ENCODE results near the gene TNK1. TPM values are rescaled to one million over a fixed set of nuclear protein-coding genes. Genes with fewer than 3 reads are reported as not detected.

TNK1 gene
- total RNA-seq, 1 experiment from 2014 or later = 6.4 TPM

DNA sequence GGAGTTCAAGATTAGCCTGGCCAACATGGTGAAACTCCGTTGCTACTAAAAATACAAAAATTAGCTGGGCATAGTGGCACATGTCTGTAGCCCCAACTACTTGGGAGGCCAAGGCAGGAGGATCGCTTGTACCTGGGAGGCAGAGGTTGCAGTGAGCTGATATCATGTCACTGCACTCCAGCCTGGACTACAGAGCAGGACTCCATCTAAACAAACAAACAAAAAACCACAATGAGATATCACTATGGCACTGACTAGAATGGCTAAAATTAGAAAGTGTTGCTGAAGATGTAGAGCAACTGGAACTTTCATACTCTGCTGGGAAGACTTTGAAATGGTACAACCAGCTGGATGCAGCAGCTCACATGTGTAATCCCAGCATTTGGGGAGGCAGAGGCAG, 6.5 kb upstream of the TNK1 start:
- TF ChIP-seq, protein P1, sequence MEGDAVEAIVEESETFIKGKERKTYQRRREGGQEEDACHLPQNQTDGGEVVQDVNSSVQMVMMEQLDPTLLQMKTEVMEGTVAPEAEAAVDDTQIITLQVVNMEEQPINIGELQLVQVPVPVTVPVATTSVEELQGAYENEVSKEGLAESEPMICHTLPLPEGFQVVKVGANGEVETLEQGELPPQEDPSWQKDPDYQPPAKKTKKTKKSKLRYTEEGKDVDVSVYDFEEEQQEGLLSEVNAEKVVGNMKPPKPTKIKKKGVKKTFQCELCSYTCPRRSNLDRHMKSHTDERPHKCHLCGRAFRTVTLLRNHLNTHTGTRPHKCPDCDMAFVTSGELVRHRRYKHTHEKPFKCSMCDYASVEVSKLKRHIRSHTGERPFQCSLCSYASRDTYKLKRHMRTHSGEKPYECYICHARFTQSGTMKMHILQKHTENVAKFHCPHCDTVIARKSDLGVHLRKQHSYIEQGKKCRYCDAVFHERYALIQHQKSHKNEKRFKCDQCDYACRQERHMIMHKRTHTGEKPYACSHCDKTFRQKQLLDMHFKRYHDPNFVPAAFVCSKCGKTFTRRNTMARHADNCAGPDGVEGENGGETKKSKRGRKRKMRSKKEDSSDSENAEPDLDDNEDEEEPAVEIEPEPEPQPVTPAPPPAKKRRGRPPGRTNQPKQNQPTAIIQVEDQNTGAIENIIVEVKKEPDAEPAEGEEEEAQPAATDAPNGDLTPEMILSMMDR (IDR thresholded peaks at IDR 0.05; ENCODE audit: unreplicated experiment) = no peak
- Mint-ChIP-seq H3K27me3 (ENCODE audit: insufficient read depth, unreplicated experiment) (no peaks in the 10 kb centered on the region), H3K4me3 (ENCODE audit: unreplicated experiment) (no peak overlapping the region), H3K4me1 (ENCODE audit: insufficient read depth, unreplicated experiment) (no peaks in the 10 kb centered on the region), H3K27ac (ENCODE audit: low read depth, unreplicated experiment) (no peak overlapping the region), H3K36me3 (ENCODE audit: insufficient read depth, unreplicated experiment) (no peaks in the 10 kb centered on the region), H3K9me3 (ENCODE audit: unreplicated experiment) (peaks cover 6% of the 10 kb centered on the region)
- no peak for DNase-seq (ENCODE audit: unreplicated experiment)
- intact Hi-C loops (cut with micrococcal nuclease) = no loop called here
- ChIA-PET CTCF (interaction anchor here (1.3 to 1.5 kb wide), 2 partner anchors 19 to 63 kb away, joined by 3 to 4 read pairs; partner anchors contain the start of gene TMEM95), POLR2A (no interaction called here)
- BruUV-seq (replicated peaks) = no TSS peak

DNA sequence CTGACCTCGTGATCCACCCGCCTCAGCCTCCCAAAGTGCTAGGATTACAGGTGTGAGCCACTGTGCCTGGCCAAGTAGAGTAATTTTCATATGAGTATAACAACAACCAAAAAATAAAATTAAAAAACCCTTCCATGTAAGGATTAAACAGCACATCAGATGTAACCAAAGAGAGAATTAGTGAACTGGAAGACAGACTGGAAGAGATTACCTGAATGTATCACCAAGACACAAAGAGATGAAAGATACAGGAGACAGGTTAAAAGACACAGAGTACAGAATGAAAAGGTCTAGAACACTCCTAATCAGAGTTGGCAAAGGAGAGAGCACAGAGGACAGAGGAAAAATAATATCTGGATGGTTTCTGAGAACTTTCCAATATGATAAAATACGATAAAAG, 1.8 kb upstream of the TNK1 start:
- Mint-ChIP-seq H3K27me3 (ENCODE audit: insufficient read depth, unreplicated experiment) (no peaks in the 10 kb centered on the region), H3K36me3 (ENCODE audit: insufficient read depth, unreplicated experiment) (peaks cover 12% of the 10 kb centered on the region), H3K4me3 (ENCODE audit: unreplicated experiment) (peak overlapping the region; percentile 14), H3K9me3 (ENCODE audit: unreplicated experiment) (peaks cover 9% of the 10 kb centered on the region), H3K27ac (ENCODE audit: low read depth, unreplicated experiment) (no peak overlapping the region), H3K4me1 (ENCODE audit: insufficient read depth, unreplicated experiment) (peaks cover 13% of the 10 kb centered on the region)
- BruUV-seq (replicated peaks) = no TSS peak
- TF ChIP-seq, protein P1 (IDR thresholded peaks at IDR 0.05; ENCODE audit: unreplicated experiment) = no peak
- POLR2A ChIA-PET = no interaction called here
- DNase-seq (ENCODE audit: unreplicated experiment) = no peak
- CTCF ChIA-PET = no interaction called here
- intact Hi-C loops (cut with micrococcal nuclease) = no loop called here

DNA sequence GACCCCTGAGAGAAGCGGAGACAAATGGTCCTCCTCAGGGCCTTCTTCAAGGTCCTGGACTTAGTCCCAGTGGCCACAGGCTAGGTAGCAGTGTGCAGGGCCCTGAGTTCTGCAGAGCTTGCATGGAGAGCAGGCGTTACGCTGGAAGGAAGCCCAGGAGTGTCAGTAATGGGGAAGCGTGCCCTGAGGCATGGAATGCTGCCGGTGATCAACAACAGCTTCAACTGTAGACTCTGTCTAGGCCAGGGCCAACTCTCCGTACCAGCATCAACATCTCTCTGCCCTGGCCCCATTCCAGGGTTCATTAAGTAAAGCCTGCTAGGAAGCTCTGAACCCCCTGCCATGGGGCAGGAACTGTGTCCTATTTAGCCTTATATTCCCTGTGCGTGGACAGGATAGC, 568 bp upstream of the TNK1 start:
- BruUV-seq (replicated peaks) = no TSS peak
- peaks cover 12% of the 10 kb centered on the region for H3K36me3 Mint-ChIP-seq (ENCODE audit: insufficient read depth, unreplicated experiment)
- TF ChIP-seq, protein P1 (IDR thresholded peaks at IDR 0.05; ENCODE audit: unreplicated experiment) = no peak
- peaks cover 13% of the 10 kb centered on the region for H3K4me1 Mint-ChIP-seq (ENCODE audit: insufficient read depth, unreplicated experiment)
- peaks cover 9% of the 10 kb centered on the region for H3K9me3 Mint-ChIP-seq (ENCODE audit: unreplicated experiment)
- ChIA-PET CTCF (interaction anchor here (0.5 to 1.5 kb wide), 5 partner anchors 12 to 239 kb away, joined by 3 to 4 read pairs (median 3); no protein-coding TSS in a partner anchor), POLR2A (interaction anchor here (0.6 to 2.3 kb wide), 15 partner anchors 9 to 307 kb away, joined by 3 to 21 read pairs (median 4); partner anchors contain the start of genes MPDU1, PLSCR3, POLR2A and TMEM256)
- peak overlapping the region; percentile 90 for H3K27ac Mint-ChIP-seq (ENCODE audit: low read depth, unreplicated experiment)
- peak overlapping the region; percentile 94 for H3K4me3 Mint-ChIP-seq (ENCODE audit: unreplicated experiment)
- no peaks in the 10 kb centered on the region for H3K27me3 Mint-ChIP-seq (ENCODE audit: insufficient read depth, unreplicated experiment)
- peak; percentile 24 for DNase-seq (ENCODE audit: unreplicated experiment)
- intact Hi-C loops (cut with micrococcal nuclease) = loop anchor here (2.0 kb wide), 1 partner anchor 26 kb away; the partner anchor contains the start of gene TMEM95

DNA sequence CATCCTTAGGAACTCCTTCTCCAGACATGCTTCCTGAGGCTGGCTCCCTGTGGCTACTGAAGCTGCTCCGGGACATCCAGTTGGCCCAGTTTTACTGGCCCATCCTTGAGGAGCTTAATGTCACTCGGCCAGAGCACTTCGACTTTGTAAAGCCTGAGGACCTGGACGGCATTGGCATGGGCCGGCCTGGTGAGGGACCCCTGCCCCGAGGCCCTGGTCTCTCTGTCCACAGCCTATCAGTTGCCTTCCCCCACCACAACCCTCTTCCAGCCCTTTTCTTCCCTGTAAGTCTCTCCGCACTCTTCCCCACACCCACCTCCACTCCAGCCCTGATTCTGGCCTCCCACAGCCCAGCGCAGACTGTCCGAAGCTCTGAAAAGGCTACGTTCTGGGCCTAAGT, 2.0 kb downstream of the TNK1 start:
- CTCF ChIA-PET = interaction anchor here (0.8 to 1.7 kb wide), 4 partner anchors 25 to 178 kb away, joined by 3 to 6 read pairs (median 4); no protein-coding TSS in a partner anchor
- no TSS peak for BruUV-seq (replicated peaks)
- H3K4me3 Mint-ChIP-seq (ENCODE audit: unreplicated experiment) = no peak overlapping the region

More for the DNA sequence above, 2.0 kb downstream of the TNK1 start:
- Mint-ChIP-seq H3K9me3 (ENCODE audit: unreplicated experiment) (peaks cover 9% of the 10 kb centered on the region), H3K27me3 (ENCODE audit: insufficient read depth, unreplicated experiment) (no peaks in the 10 kb centered on the region), H3K36me3 (ENCODE audit: insufficient read depth, unreplicated experiment) (peaks cover 23% of the 10 kb centered on the region), H3K4me1 (ENCODE audit: insufficient read depth, unreplicated experiment) (peaks cover 13% of the 10 kb centered on the region), H3K27ac (ENCODE audit: low read depth, unreplicated experiment) (no peak overlapping the region)
- intact Hi-C loops (cut with micrococcal nuclease) = no loop called here
- POLR2A ChIA-PET = interaction anchor here (0.6 to 1.8 kb wide), 4 partner anchors 10 to 54 kb away, joined by 3 to 5 read pairs (median 3); no protein-coding TSS in a partner anchor
- TF ChIP-seq, protein P1 (IDR thresholded peaks at IDR 0.05; ENCODE audit: unreplicated experiment) = no peak
- DNase-seq (ENCODE audit: unreplicated experiment) = no peak
